ENCODE data around the gene GALNT2.

Gene GALNT2

GRCh38 chr1:230123280-230124185, 56.5 kb downstream of the GALNT2 start:
- TF ChIP-seq CTCF (IDR thresholded peaks at IDR 0.05; ENCODE audit: low read depth, low read length, missing control alignments), result no peak
- DNase-seq (ENCODE audit: low read depth), result peak; percentile 71
- in situ Hi-C loops (cut with HindIII; ENCODE audit: low sequenced_read_pairs), result no loop called here
- no peak overlapping the region for H3K4me3 ChIP-seq (ENCODE audit: low read depth, low read length)

GRCh38 chr1:230124186-230125128, 57.4 kb downstream of the GALNT2 start:
- in situ Hi-C loops (cut with HindIII; ENCODE audit: low sequenced_read_pairs), result no loop called here

GRCh38 chr1:230125141-230125540, 58.1 kb downstream of the GALNT2 start:
- H3K4me3 ChIP-seq (ENCODE audit: low read depth, low read length), result no peak overlapping the region
- DNase-seq (ENCODE audit: low read depth), result no peak
- in situ Hi-C loops (cut with HindIII; ENCODE audit: low sequenced_read_pairs), result no loop called here
- no peak for TF ChIP-seq CTCF (IDR thresholded peaks at IDR 0.05; ENCODE audit: low read depth, low read length, missing control alignments)

More at GRCh38 chr1:230124186-230125128, 57.4 kb downstream of the GALNT2 start:
- DNase-seq (ENCODE audit: low read depth), result no peak
- TF ChIP-seq CTCF (IDR thresholded peaks at IDR 0.05; ENCODE audit: low read depth, low read length, missing control alignments), result peak; percentile 23
- no peak overlapping the region for H3K4me3 ChIP-seq (ENCODE audit: low read depth, low read length)

GRCh38 chr1:230125640-230126528, 58.8 kb downstream of the GALNT2 start:
- DNase-seq (ENCODE audit: low read depth), result no peak
- no peak for TF ChIP-seq CTCF (IDR thresholded peaks at IDR 0.05; ENCODE audit: low read depth, low read length, missing control alignments)
- H3K4me3 ChIP-seq (ENCODE audit: low read depth, low read length), result no peak overlapping the region
- in situ Hi-C loops (cut with HindIII; ENCODE audit: low sequenced_read_pairs), result no loop called here

- no peak for TF ChIP-seq CTCF (IDR thresholded peaks at IDR 0.05; ENCODE audit: low read depth, low read length, missing control alignments)
- in situ Hi-C loops (cut with HindIII; ENCODE audit: low sequenced_read_pairs), result no loop called here
- H3K4me3 ChIP-seq (ENCODE audit: low read depth, low read length), result no peak overlapping the region
- no peak for DNase-seq (ENCODE audit: low read depth)
Observed at GRCh38 chr1:230126529-230127104, 59.6 kb downstream of the GALNT2 start.
